HCT116 (cell line): Measurements from ENCODE around the gene CDYL2. TPM values are rescaled to one million over a fixed set of nuclear protein-coding genes. Genes with fewer than 3 reads are reported as not detected.

Experiments used
- ATAC-seq: fragments of 200-7000 bp; cut with Tn5 transposase; 2 replicates; pipeline ENCODE4 v1.9.1; 2020; ENCODE audit warnings: mild to moderate bottlenecking, moderate library complexity
- BruUV-seq: library from RNA; stranded (reverse); fragments of 400-500 nt; replicated peaks from 2 replicates; lab custom pipeline; 2021; lab: Mats Ljungman, UMichigan
- CTCF ChIA-PET: fragments of 300-600 bp; sonication (Branson Sonifier 250); formaldehyde crosslinking; loops from one replicate; lab custom pipeline; 2021; ENCODE audit warnings: antibody characterized with exemption; lab: Charles Lee
- POLR2A ChIA-PET: fragments of 300-600, 350-600 bp; sonication (Branson Sonifier 250); formaldehyde crosslinking; loops from one replicate; lab custom pipeline; 2021; ENCODE audit warnings: antibody characterized with exemption; lab: Charles Lee
- RAD21 ChIA-PET, 2 experiments: fragments of 300-600 bp; sonication (Branson Sonifier 250); formaldehyde crosslinking; loops; one replicate each; lab custom pipeline; 2023; ENCODE audit warnings: low total read pairs in 2 of 2; ENCODE audit not compliant: uncharacterized antibody in 2 of 2, unreplicated experiment in 2 of 2, low non-redundant PET in 1 of 2; lab: Charles Lee
- DNase-seq: peaks from one replicate; pipeline ENCODE4 v3.0.0-alpha.2; 2010; ENCODE audit warnings: low read depth, low spot score
- H2AFZ ChIP-seq: fragments of 200-600 bp; shearing (Covaris generic), sonication (generic); 2 replicates; pipeline ENCODE4 v1.6.1; 2017; ENCODE audit warnings: low read depth, mixed run types, mixed read lengths, antibody characterized with exemption, low read length; ENCODE audit not compliant: poor library complexity, severe bottlenecking
- H3K27ac ChIP-seq: 2 replicates; pipeline ENCODE4 v1.5.1; 2012; ENCODE audit warnings: low read depth, low read length
- H3K27me3 ChIP-seq: fragments of 200-600 bp; sonication (generic); 2 replicates; pipeline ENCODE4 v1.6.1; 2016; ENCODE audit warnings: mixed run types, low read length, mixed read lengths; ENCODE audit not compliant: insufficient read depth
- H3K36me3 ChIP-seq, 2 experiments: fragments of 200-500 bp in 1 of 2; fragments of 200-600 bp in 1 of 2; sonication (Bioruptor generic) in 1 of 2; sonication (generic) in 1 of 2; 2 replicates each; pipeline versions ENCODE4 v1.5.1 to v1.6.1; 2014 to 2016; ENCODE audit warnings: low read length in 2 of 2, inconsistent platforms in 1 of 2, mixed read lengths in 1 of 2, mixed run types in 1 of 2; ENCODE audit not compliant: insufficient read depth in 2 of 2, control insufficient read depth in 1 of 2
- H3K4me1 ChIP-seq, 2 experiments: fragments of 200-600 bp in 1 of 2; sonication (generic) in 1 of 2; 2 replicates each; pipeline versions ENCODE4 v1.5.1 to v1.6.1; 2012 to 2017; ENCODE audit warnings: low read length in 2 of 2, inconsistent platforms in 1 of 2, mild to moderate bottlenecking in 1 of 2, mixed read lengths in 1 of 2, mixed run types in 1 of 2, moderate library complexity in 1 of 2; ENCODE audit not compliant: insufficient read depth in 2 of 2, control insufficient read depth in 1 of 2
- H3K4me2 ChIP-seq: fragments of 200-600 bp; sonication (generic); 2 replicates; pipeline ENCODE4 v1.6.1; 2017; ENCODE audit warnings: mixed run types, low read length, mixed read lengths
- H3K4me3 ChIP-seq, 2 experiments: fragments of 200-600 bp in 1 of 2; sonication (generic) in 1 of 2; replicated peaks in 1 of 2; 2 replicates each; pipeline ENCODE4 v1.5.1; 2011 to 2016; ENCODE audit warnings: low read length in 2 of 2, control low read depth in 1 of 2, low read depth in 1 of 2, mild to moderate bottlenecking in 1 of 2, mixed read lengths in 1 of 2, mixed run types in 1 of 2
- H3K79me2 ChIP-seq: fragments of 200-600 bp; sonication (generic); 2 replicates; pipeline ENCODE4 v1.6.1; 2017; ENCODE audit warnings: mild to moderate bottlenecking, mixed run types, low read length, moderate library complexity, mixed read lengths; ENCODE audit not compliant: insufficient read depth
- H3K9ac ChIP-seq: fragments of 200-600 bp; sonication (generic); 2 replicates; pipeline ENCODE4 v1.6.1; 2016; ENCODE audit warnings: low read length, mixed read lengths
- H3K9me2 ChIP-seq: fragments of 200-600 bp; sonication (generic), shearing (Covaris generic); 2 replicates; pipeline ENCODE4 v1.6.1; 2017; ENCODE audit warnings: mixed run types, mild to moderate bottlenecking, moderate library complexity; ENCODE audit not compliant: insufficient read depth
- H3K9me3 ChIP-seq, 2 experiments: fragments of 200-500 bp in 1 of 2; fragments of 200-600 bp in 1 of 2; sonication (Bioruptor generic) in 1 of 2; sonication (generic) in 1 of 2; 2 replicates each; pipeline ENCODE4 v1.6.1; 2014 to 2017; ENCODE audit warnings: low read length in 2 of 2, mixed read lengths in 2 of 2, inconsistent platforms in 1 of 2, low read depth in 1 of 2, mild to moderate bottlenecking in 1 of 2, mixed run types in 1 of 2, moderate library complexity in 1 of 2; ENCODE audit not compliant: control insufficient read depth in 1 of 2, insufficient read depth in 1 of 2
- H4K20me1 ChIP-seq: fragments of 200-600 bp; sonication (generic), shearing (Covaris generic); 2 replicates; pipeline ENCODE4 v1.6.1; 2017; ENCODE audit warnings: mixed run types, mild to moderate bottlenecking, moderate library complexity; ENCODE audit not compliant: insufficient read depth
- CBX3 ChIP-seq: IDR thresholded peaks from 2 replicates; pipeline ENCODE4 v1.6.1; 2012; ENCODE audit warnings: low read depth
- CEBPB ChIP-seq: IDR thresholded peaks from 2 replicates; pipeline ENCODE4 v1.6.1; 2012; ENCODE audit warnings: low read depth
- EGR1 ChIP-seq: IDR thresholded peaks from 2 replicates; pipeline ENCODE4 v1.6.1; 2012; ENCODE audit warnings: low read depth
- ELF1 ChIP-seq: IDR thresholded peaks from 2 replicates; pipeline ENCODE4 v1.6.1; 2012; ENCODE audit warnings: low read depth, borderline replicate concordance
- EZH2 ChIP-seq: fragments of 200-600 bp; sonication (generic); IDR thresholded peaks from 2 replicates; pipeline ENCODE4 v1.6.1; 2017; ENCODE audit warnings: antibody characterized with exemption, mixed run types
- EZH2phosphoT487 ChIP-seq: fragments of 200-600 bp; IDR thresholded peaks from 2 replicates; pipeline ENCODE4 v1.6.1; 2018; ENCODE audit warnings: antibody characterized with exemption, borderline replicate concordance
- FOSL1 ChIP-seq: IDR thresholded peaks from 2 replicates; pipeline ENCODE4 v1.6.1; 2012; ENCODE audit warnings: low read depth
- JUND ChIP-seq: IDR thresholded peaks from 2 replicates; pipeline ENCODE4 v1.6.1; 2012
- POLR2A ChIP-seq: IDR thresholded peaks from 2 replicates; pipeline ENCODE4 v1.7.0; 2011; ENCODE audit warnings: borderline replicate concordance; ENCODE audit not compliant: insufficient read depth, insufficient read length; ENCODE audit errors: extremely low read depth
- POLR2AphosphoS5 ChIP-seq: IDR thresholded peaks from 2 replicates; pipeline ENCODE4 v1.6.1; 2011; ENCODE audit warnings: mild to moderate bottlenecking, low read depth, low read length, moderate library complexity
- SIN3A ChIP-seq: IDR thresholded peaks from 2 replicates; pipeline ENCODE4 v1.6.1; 2012; ENCODE audit warnings: low read depth
- SRF ChIP-seq: IDR thresholded peaks from 2 replicates; pipeline ENCODE4 v1.6.1; 2012; ENCODE audit warnings: low read depth
- YY1 ChIP-seq: IDR thresholded peaks from 2 replicates; pipeline ENCODE4 v1.6.1; 2011; ENCODE audit warnings: low read length, low read depth, moderate library complexity, mild to moderate bottlenecking; ENCODE audit not compliant: insufficient replicate concordance; ENCODE audit errors: extremely low read depth
- ZNF274 ChIP-seq: fragments of 200-500 bp; sonication (Bioruptor generic); IDR thresholded peaks from 2 replicates; pipeline ENCODE4 v1.6.1; 2014; ENCODE audit warnings: mild to moderate bottlenecking, low read depth, low read length, inconsistent platforms
- intact Hi-C: fragments of 100-400 bp; cut with micrococcal nuclease; formaldehyde crosslinking; loops from 2 replicates; pipeline ENCODE4 v1.10.0; 2022
- total RNA-seq: library from RNA; stranded (reverse); gene quantifications from one replicate; pipeline ENCODE4 v1.2.1, GENCODE V29; 2021; ENCODE audit not compliant: unreplicated experiment
- TF ChIP-seq, protein P1 (sequence below): IDR thresholded peaks from 2 replicates; pipeline ENCODE4 v1.6.1; 2012; ENCODE audit warnings: low read depth
- TF ChIP-seq, protein P2 (sequence below): IDR thresholded peaks from 2 replicates; pipeline ENCODE4 v1.6.1; 2012

The CDYL2 gene
- total RNA-seq, 1 experiment from 2014 or later = 0.10 TPM

DNA sequence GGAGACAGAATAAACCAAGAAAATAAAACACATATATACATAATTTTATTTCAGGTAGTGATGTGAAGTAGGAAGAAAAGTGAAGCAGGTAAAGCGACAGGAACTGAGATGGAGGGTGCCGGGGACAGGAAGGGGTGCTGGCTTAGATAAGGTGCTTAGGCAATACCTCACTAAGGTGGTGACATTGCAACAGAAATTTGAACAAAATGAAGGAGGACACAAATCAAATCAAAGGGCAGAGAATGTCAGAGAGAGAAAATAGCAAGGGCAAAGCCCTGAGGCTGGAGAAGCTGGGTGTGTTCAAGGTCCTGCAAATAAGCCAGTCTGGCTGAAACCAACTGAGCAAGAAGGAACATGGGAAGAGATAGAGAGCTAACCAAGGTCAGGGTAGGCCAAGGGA is 5.0 kb upstream of the CDYL2 start:
- BruUV-seq = no TSS peak
- no peak overlapping the region for H3K27ac ChIP-seq
- intact Hi-C loops = no loop called here

DNA sequence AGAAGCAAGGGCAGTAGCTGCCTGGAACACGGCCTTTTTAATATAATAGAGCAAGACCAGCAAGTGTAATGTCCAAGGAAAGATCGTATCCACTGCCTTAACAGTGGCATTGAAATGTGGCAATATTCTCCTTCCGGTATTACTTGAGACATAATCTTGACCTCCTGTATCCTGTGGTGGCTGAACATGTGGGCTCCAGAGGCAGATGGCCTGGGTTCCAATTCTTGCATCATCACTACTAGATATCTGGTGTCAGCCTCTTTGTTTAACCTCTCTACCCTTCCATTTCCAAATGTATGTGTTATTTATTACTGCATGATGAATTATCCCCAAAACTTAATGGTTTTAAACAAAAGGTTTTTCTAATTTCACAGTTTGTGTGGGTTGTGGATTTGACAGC is 3.5 kb upstream of the CDYL2 start:
- Histone ChIP-seq H3K9ac (no peak overlapping the region), H4K20me1 (no peaks in the 10 kb centered on the region), H3K4me3 (no peak overlapping the region), H3K4me1 (no peaks in the 10 kb centered on the region), H3K36me3 (no peaks in the 10 kb centered on the region), H3K9me3 (no peaks in the 10 kb centered on the region), H3K4me2 (no peak overlapping the region), H3K79me2 (no peaks in the 10 kb centered on the region), H3K27me3 (no peaks in the 10 kb centered on the region), H2AFZ (no peak overlapping the region), H3K27ac (no peak overlapping the region), H3K9me2 (no peaks in the 10 kb centered on the region)
- ChIA-PET POLR2A (no interaction called here), RAD21 (no interaction called here), CTCF (no interaction called here)
- intact Hi-C loops = no loop called here
- no peak for DNase-seq
- BruUV-seq = no TSS peak
- TF ChIP-seq CBX3 = no peak
- no peak for TF ChIP-seq YY1
- TF ChIP-seq, protein P1, sequence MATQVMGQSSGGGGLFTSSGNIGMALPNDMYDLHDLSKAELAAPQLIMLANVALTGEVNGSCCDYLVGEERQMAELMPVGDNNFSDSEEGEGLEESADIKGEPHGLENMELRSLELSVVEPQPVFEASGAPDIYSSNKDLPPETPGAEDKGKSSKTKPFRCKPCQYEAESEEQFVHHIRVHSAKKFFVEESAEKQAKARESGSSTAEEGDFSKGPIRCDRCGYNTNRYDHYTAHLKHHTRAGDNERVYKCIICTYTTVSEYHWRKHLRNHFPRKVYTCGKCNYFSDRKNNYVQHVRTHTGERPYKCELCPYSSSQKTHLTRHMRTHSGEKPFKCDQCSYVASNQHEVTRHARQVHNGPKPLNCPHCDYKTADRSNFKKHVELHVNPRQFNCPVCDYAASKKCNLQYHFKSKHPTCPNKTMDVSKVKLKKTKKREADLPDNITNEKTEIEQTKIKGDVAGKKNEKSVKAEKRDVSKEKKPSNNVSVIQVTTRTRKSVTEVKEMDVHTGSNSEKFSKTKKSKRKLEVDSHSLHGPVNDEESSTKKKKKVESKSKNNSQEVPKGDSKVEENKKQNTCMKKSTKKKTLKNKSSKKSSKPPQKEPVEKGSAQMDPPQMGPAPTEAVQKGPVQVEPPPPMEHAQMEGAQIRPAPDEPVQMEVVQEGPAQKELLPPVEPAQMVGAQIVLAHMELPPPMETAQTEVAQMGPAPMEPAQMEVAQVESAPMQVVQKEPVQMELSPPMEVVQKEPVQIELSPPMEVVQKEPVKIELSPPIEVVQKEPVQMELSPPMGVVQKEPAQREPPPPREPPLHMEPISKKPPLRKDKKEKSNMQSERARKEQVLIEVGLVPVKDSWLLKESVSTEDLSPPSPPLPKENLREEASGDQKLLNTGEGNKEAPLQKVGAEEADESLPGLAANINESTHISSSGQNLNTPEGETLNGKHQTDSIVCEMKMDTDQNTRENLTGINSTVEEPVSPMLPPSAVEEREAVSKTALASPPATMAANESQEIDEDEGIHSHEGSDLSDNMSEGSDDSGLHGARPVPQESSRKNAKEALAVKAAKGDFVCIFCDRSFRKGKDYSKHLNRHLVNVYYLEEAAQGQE = no peak
- TF ChIP-seq CEBPB = no peak
- TF ChIP-seq EGR1 = no peak
- no peak for TF ChIP-seq POLR2AphosphoS5
- TF ChIP-seq SRF = no peak
- no peak for TF ChIP-seq EZH2
- TF ChIP-seq FOSL1 = no peak
- TF ChIP-seq EZH2phosphoT487 = no peak
- TF ChIP-seq POLR2A = no peak
- ATAC-seq = no peak

More for the DNA sequence above, 5.0 kb upstream of the CDYL2 start:
- Histone ChIP-seq H3K9me2 (no peaks in the 10 kb centered on the region), H3K36me3 (no peaks in the 10 kb centered on the region), H4K20me1 (no peaks in the 10 kb centered on the region), H3K27me3 (no peaks in the 10 kb centered on the region), H3K4me1 (no peaks in the 10 kb centered on the region), H2AFZ (no peak overlapping the region), H3K79me2 (no peaks in the 10 kb centered on the region), H3K9me3 (no peaks in the 10 kb centered on the region), H3K4me3 (no peak overlapping the region), H3K4me2 (no peak overlapping the region), H3K9ac (no peak overlapping the region)
- TF ChIP-seq ZNF274 (no peak), YY1 (no peak), FOSL1 (no peak), EZH2phosphoT487 (no peak), JUND (no peak), SRF (no peak), POLR2A (no peak), ELF1 (no peak), SIN3A (no peak), POLR2AphosphoS5 (no peak), CEBPB (no peak), EGR1 (no peak)
- TF ChIP-seq, protein P2, sequence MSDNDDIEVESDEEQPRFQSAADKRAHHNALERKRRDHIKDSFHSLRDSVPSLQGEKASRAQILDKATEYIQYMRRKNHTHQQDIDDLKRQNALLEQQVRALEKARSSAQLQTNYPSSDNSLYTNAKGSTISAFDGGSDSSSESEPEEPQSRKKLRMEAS = no peak
- ChIA-PET CTCF (no interaction called here), RAD21 (no interaction called here), POLR2A (no interaction called here)
- ATAC-seq (no peak), DNase-seq (no peak)
